ENCODE results near the gene C16orf54.
"Not testable (repeated sequence)": the region's sequence is repeated elsewhere in the genome, so short reads cannot be mapped to it uniquely, and the experiment has no call there.

DNA sequence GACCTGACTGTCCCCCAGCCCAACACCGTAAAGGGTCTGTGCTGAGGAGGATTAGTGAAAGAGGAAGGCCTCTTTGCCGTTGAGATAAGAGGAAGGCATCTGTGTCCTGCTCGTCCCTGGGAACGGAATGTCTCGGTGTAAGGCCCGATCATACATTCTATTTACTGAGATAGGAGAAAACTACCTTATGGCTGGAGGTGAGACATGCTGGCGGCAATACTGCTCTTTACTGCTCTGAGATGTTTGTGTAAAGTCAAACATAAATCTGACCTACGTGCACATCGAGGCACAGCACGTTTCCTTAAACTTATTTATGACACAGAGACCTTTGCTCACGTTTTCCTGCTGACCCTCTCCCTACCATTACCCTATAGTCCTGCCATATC, 5.2 kb downstream of the C16orf54 start:
- TF ChIP-seq EP300 (IDR thresholded peaks at IDR 0.05; ENCODE audit: borderline replicate concordance in 1 of 2, control insufficient read depth in 1 of 2, low read depth in 2 of 2, low read length in 2 of 2); POLR2A (IDR thresholded peaks at IDR 0.05; ENCODE audit: low read depth, low read length); BHLHE40 (IDR thresholded peaks at IDR 0.05; ENCODE audit: borderline replicate concordance in 1 of 2, low read depth in 2 of 2, low read length in 1 of 2); POLR2AphosphoS5 (IDR thresholded peaks at IDR 0.05; ENCODE audit: low read length); ZNF274 (IDR thresholded peaks at IDR 0.05; ENCODE audit: insufficient read depth, insufficient read length): not testable (repeated sequence)
- TF ChIP-seq, protein P1, sequence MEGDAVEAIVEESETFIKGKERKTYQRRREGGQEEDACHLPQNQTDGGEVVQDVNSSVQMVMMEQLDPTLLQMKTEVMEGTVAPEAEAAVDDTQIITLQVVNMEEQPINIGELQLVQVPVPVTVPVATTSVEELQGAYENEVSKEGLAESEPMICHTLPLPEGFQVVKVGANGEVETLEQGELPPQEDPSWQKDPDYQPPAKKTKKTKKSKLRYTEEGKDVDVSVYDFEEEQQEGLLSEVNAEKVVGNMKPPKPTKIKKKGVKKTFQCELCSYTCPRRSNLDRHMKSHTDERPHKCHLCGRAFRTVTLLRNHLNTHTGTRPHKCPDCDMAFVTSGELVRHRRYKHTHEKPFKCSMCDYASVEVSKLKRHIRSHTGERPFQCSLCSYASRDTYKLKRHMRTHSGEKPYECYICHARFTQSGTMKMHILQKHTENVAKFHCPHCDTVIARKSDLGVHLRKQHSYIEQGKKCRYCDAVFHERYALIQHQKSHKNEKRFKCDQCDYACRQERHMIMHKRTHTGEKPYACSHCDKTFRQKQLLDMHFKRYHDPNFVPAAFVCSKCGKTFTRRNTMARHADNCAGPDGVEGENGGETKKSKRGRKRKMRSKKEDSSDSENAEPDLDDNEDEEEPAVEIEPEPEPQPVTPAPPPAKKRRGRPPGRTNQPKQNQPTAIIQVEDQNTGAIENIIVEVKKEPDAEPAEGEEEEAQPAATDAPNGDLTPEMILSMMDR (IDR thresholded peaks at IDR 0.05 in 2 of 3, conservative IDR thresholded peaks at IDR 0.05 in 1 of 3; ENCODE audit: control insufficient read depth in 2 of 3, extremely low read depth in 1 of 3, insufficient read depth in 1 of 3, low read depth in 3 of 3, low read length in 3 of 3): not testable (repeated sequence)
- TF ChIP-seq, protein P2, sequence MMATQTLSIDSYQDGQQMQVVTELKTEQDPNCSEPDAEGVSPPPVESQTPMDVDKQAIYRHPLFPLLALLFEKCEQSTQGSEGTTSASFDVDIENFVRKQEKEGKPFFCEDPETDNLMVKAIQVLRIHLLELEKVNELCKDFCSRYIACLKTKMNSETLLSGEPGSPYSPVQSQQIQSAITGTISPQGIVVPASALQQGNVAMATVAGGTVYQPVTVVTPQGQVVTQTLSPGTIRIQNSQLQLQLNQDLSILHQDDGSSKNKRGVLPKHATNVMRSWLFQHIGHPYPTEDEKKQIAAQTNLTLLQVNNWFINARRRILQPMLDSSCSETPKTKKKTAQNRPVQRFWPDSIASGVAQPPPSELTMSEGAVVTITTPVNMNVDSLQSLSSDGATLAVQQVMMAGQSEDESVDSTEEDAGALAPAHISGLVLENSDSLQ (IDR thresholded peaks at IDR 0.05): not testable (repeated sequence)

All from GM12878 (cell line).